NCI-H446 treated with DMSO at 0.1 percent for 48 hours (cell line): ENCODE data around the gene SORBS2.
"Not testable (repeated sequence)": the region's sequence is repeated elsewhere in the genome, so short reads cannot be mapped to it uniquely, and the experiment has no call there.

Experiments used
- DNase-seq: peaks from one replicate; lab custom pipeline; 2025; lab: John Stamatoyannopoulos, UW

The SORBS2 gene

DNA sequence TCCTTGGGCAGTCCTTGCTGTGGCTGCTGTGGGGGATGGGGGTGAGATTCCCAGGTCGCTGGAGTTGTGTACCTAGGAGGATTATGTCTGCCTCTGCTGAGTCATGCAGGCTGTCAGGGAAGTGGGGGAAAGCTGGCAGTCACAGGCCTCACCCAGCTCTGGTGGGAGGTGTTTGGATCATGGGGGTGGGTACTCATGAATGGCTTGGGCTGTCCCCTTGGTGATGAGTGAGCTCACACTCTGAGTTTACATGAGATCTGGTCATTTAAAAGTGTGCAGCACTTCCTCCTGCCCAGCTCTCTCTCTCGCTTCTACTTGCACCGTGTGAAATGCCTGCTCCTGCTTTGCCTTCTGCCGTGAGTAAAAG is 252.1 kb downstream of the SORBS2 start:
- DNase-seq = no peak

- not testable (repeated sequence) for DNase-seq
Measured at GRCh38 chr4:185559251-185559914, 252.6 kb downstream of the SORBS2 start.

- DNase-seq = no peak
Measured at GRCh38 chr4:185554365-185555126, 257.4 kb downstream of the SORBS2 start.

- no peak for DNase-seq
Measured at GRCh38 chr4:185552254-185552653, 259.7 kb downstream of the SORBS2 start.

- peak; percentile 20 for DNase-seq
Measured at GRCh38 chr4:185550933-185551332, 261.1 kb downstream of the SORBS2 start.

GRCh38 chr4:185549095-185549639 is 262.8 kb downstream of the SORBS2 start:
- no peak for DNase-seq

DNA sequence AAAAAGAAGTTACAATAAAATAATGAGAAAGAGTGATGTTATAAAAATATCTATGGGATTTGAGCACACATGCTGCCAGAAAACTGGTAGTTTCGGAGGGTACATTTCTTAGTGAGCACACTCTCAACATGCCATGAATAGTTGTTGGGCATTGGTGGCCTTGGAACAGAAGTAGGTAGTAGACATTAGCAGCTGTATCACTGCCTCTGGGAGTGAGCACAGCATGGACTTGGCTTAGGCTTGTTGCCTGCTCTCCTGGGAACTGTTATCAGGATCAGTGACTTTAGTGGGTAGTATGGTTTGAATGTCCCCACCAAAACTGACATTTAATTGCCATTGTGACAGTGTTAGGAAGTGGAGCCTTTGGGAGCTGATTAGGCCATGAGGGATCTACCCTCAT is 263.4 kb downstream of the SORBS2 start:
- DNase-seq = no peak

DNA sequence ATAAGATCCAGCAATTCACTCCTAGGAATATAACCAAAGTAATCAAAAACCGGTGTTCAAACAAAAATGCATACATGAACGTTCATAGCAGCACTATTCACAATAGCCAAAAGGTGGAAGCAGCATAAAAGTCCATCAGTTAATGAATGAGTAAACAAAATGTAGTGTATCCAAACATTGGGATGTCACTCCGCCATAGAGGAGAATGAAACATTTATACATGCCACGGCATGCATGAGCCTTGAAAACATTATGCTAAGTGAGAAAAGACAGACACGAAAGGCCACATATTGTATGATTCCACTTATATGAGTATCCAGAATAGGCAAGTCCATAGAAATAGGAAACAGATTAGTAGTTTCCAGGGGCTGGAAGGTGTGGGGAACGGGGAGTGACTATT is 265.7 kb downstream of the SORBS2 start:
- DNase-seq = no peak

DNA sequence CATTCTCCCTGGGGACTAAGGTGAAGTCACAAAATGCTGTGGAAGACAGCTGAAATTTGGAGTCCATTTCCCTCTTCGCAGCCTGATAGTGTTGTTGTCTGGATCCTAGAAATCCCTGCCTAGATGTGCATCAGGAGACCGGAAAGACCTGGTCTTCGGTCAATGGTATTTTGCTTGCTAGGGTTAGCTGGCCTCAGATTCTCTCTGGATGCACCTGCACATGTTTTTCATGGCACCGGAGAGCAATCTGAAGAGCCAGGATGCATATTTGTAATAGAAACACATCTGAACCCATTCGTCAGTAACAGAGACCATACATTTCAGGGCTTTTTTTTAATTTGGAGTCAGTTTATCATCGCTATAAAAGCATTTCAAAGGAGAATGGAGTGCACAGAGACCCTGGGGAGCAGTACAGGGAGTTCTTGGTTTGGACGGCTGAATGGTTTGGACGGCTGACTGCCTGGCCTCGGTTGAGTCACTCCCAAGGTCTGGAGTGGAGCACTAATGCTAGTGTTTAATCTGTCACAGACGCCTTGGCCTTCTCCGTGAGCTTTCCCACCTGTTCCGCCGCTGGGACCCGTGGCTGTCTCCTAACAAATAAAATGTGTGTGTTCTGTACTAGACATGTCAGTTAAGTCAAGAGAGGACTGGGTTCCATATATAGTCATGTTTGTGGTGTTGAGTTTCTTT is 269.2 kb downstream of the SORBS2 start:
- DNase-seq = no peak

DNA sequence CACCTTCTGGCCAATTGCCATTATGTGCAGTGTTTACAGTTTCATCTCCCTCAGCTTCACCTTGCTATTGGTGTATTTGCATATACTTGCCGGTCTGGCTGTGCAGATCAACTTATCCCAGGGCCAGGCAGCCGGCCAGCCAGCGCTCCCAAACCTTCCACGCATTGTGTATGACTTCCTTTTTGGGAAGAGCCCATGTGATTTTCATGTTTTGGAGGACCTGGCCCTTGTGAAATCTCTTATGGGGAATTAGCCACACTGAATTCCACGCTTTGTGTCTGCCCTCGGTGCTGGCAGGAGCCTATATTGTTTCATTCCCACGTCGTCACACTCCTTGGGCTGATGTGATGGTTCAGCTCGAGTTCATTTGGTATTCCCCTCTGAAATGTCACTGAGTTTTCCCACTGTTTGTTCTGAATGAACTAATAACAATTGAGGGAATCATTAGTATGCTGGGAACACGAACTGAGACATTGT is 270.7 kb downstream of the SORBS2 start:
- no peak for DNase-seq

DNA sequence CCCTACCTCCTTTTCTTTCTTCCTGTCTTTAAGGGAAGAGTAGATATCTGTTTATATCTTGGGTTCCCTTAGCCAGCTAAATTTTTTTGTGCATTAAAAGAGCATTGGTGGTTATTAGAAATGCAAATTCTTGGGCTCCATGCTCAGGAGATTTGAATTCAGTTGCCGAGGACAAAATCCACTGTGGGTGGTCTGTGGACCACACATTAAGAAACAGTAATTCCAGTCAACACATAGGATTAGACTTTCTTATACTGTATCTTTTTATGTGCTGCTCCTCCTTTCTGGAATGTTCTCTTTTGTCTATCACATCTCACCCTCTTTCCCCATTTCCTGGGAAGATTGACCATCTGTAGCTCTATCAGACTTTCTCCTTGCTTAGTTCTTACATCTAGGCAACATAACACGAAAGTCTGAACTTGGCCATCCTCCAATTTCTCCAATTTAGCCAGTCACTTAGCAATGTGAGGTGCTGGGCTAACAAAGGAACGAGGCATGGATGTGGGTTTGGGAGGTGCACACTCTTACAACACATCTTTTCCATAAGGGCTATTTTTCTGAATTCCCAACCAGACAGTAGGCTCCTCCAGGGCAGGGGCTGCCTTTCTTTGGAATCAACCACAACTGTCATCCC is 271.4 kb downstream of the SORBS2 start:
- DNase-seq = no peak

GRCh38 chr4:185540040-185540439 is 272.0 kb downstream of the SORBS2 start:
- no peak for DNase-seq

- DNase-seq = no peak
Measured at GRCh38 chr4:185538806-185539205, 273.2 kb downstream of the SORBS2 start.

DNA sequence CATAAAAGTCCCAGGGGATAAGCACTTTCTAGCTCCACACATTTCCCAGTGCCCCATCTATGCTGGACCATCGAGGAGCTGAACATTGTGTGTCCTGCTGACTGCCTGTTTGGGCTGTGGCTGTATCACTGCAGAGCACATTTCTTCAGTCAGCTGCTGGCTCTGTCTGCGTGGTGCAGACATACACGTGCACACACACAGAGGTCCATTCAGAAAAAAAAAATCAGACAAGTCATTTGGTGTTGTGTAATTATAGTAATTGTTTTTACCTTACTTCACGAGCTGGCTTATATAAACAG is 275.6 kb downstream of the SORBS2 start:
- DNase-seq = no peak

- DNase-seq = no peak
Measured at GRCh38 chr4:185535612-185536410, 276.2 kb downstream of the SORBS2 start.
